Hematopoietic multipotent progenitor cell treated with erythropoietin and hydrocortisone succinate and interleukin-3 and kit ligand, for 17 days (in vitro differentiated cells): ENCODE measurements around the gene PRPS2.

Experiments
- DNase-seq: peaks from one replicate; pipeline ENCODE4 v3.0.0-alpha.2; 2015; ENCODE audit warnings: low spot score

PRPS2 gene

GRCh38 chrX:12791257-12792228 lies at the start of gene PRPS2:
Gene PRPS2 (plus strand): TSS chrX:12791412. CDS start chrX:12791498, 86 bp downstream.
- peak; percentile 14 for DNase-seq

GRCh38 chrX:12741416-12741815 lies 49.8 kb upstream of the PRPS2 start:
- DNase-seq, result no peak

GRCh38 chrX:12747433-12747832 lies 43.8 kb upstream of the PRPS2 start:
- no peak for DNase-seq

GRCh38 chrX:12751887-12752286 lies 39.3 kb upstream of the PRPS2 start:
- no peak for DNase-seq

- no peak for DNase-seq
These were observed 37.8 kb upstream of the PRPS2 start for GRCh38 chrX:12753366-12753765.

- DNase-seq, result no peak
These were observed 32.9 kb upstream of the PRPS2 start for GRCh38 chrX:12758291-12758690.

GRCh38 chrX:12767856-12768255 lies 23.4 kb upstream of the PRPS2 start:
- no peak for DNase-seq

- no peak for DNase-seq
These were observed 22.7 kb upstream of the PRPS2 start for GRCh38 chrX:12768491-12768890.

- no peak for DNase-seq
These were observed 20.8 kb upstream of the PRPS2 start for GRCh38 chrX:12770440-12770839.

GRCh38 chrX:12771445-12772069 lies 19.7 kb upstream of the PRPS2 start:
- DNase-seq, result peak; percentile 30

- no peak for DNase-seq
These were observed 13.5 kb upstream of the PRPS2 start for GRCh38 chrX:12777670-12778069.

- DNase-seq, result no peak
These were observed 11.7 kb upstream of the PRPS2 start for GRCh38 chrX:12779534-12779933.

GRCh38 chrX:12788645-12789044 lies 2.6 kb upstream of the PRPS2 start:
- no peak for DNase-seq

GRCh38 chrX:12789976-12790375 lies 1.2 kb upstream of the PRPS2 start:
- no peak for DNase-seq

GRCh38 chrX:12790885-12791256 lies 341 bp upstream of the PRPS2 start:
- DNase-seq, result no peak

- DNase-seq, result no peak
These were observed 1.5 kb downstream of the PRPS2 start for GRCh38 chrX:12792711-12793110.

- DNase-seq, result no peak
These were observed 3.4 kb downstream of the PRPS2 start for GRCh38 chrX:12794654-12795053.

- no peak for DNase-seq
These were observed 7.4 kb downstream of the PRPS2 start for GRCh38 chrX:12798601-12799000.

GRCh38 chrX:12799118-12799517 lies 7.9 kb downstream of the PRPS2 start:
- DNase-seq, result no peak

- no peak for DNase-seq
These were observed 11.5 kb downstream of the PRPS2 start for GRCh38 chrX:12802741-12803140.

- no peak for DNase-seq
These were observed 13.4 kb downstream of the PRPS2 start for GRCh38 chrX:12804655-12805054.

- DNase-seq, result no peak
These were observed 14.1 kb downstream of the PRPS2 start for GRCh38 chrX:12805333-12805732.

- no peak for DNase-seq
These were observed 20.4 kb downstream of the PRPS2 start for GRCh38 chrX:12811658-12812057.
